NCI-H2171 (cell line): Measurements from ENCODE around the gene KRT8.

Source experiments
- DNase-seq: peaks from one replicate; lab custom pipeline; 2025; lab: John Stamatoyannopoulos, UW

KRT8 gene

DNA sequence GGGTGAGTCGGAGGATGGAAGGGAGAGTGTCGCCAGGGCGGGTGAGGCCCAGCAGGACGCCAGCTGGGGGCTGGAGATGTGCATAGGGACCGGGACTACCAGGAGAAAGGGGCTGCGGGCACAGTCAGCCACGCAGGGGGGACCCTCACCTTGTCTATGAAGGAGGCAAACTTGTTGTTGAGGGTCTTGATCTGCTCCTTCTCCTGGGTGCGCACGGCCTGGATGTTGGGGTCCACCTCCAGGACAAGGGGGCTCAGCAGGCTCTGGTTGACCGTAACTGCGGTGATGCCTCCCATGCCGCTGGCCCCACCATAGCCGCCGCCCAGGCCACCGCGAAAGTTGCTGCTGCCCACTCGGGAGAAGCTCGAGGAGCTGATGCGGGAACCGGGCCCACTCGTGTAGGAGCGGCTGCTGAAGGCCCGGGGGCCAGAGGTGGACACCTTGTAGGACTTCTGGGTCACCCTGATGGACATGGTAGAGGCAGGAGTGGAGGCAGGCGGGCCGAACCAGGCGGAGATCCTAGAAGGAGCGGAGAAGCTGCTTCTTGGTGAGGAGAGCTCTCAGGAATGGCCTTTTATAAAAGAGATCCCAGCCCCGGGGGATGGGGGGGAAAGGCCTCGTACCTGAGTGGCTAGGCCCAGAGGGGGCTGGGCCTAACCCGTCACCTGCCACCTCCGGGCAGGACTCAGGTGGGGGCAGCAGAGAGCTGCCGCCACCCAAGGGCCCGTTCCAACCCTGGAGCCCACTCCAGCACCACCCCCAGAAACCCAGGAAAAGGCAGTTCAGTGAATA is at the start of gene KRT8:
KRT8 (minus strand) TSS at position 568 of the 792 bp plus-strand sequence; CDS start at position 473, 95 bp downstream.
- peak; percentile 86 for DNase-seq

DNA sequence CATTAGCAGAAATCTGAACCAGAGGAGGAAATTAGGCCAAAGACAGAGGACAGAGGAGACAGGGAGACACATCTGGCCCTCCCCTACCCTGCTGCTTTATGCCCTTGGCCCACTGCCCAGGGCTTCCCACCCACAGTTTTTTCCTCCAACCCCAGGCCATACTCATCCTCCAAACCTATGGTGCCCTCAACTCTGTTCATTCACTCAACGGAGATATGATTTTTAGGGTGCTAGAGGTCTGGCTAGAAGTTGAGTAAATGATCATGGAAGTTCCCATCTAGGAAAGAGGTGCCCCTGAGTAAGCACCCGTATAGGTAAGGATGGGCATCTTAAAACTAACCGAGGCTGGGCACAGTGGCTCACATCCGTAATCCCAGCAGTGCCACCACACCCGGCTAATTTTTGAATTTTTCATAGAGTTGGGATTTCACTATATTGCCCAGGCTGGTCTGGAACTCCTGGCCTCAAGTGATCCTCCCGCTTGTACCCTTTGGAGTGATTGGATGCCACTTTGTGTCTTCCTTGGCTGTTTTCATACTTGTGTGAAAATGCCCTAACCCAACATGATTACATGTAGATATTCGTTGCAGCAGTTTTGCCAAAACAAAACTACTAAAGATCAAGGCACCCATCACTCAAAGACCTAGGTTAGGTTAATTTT is 48.4 kb upstream of the KRT8 start:
- no peak for DNase-seq

DNA sequence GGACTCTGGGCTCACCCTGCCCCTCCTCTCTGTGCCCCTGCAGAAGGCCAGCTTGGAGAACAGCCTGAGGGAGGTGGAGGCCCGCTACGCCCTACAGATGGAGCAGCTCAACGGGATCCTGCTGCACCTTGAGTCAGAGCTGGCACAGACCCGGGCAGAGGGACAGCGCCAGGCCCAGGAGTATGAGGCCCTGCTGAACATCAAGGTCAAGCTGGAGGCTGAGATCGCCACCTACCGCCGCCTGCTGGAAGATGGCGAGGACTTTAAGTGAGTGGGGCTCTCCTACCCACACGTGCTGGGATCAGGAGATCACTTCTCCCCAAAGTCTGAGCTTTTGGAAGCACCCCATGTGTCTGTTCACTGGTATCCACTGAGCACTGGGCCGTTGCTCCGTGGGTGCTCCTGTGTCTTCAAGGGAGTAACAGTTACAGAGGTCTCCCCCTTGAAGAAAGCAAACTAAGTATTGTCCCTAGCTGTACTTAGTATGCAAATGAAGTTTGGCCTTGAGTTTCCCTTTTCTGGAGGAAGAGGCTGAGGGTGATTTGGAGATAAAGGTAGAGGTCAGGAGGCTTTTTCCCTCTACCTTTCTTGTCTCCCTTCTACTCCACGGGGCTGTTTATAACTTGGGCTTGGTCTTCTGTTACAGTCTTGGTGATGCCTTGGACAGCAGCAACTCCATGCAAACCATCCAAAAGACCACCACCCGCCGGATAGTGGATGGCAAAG is 47.4 kb upstream of the KRT8 start:
- no peak for DNase-seq

DNA sequence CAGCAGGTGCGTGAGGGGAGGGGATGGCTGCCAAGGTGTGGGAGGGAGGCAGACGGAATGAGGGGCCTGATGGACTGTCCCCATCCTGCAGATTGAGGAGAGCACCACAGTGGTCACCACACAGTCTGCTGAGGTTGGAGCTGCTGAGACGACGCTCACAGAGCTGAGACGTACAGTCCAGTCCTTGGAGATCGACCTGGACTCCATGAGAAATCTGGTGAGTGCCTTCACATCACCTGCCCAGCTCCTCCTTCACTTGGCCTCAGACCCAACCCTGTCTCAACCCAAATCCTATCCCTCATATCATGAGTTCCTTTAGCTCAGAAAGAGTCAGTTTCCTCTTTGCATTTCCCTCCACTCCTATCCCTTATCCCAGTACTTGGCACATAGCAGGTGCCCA is 46.8 kb upstream of the KRT8 start:
- DNase-seq: no peak

DNA sequence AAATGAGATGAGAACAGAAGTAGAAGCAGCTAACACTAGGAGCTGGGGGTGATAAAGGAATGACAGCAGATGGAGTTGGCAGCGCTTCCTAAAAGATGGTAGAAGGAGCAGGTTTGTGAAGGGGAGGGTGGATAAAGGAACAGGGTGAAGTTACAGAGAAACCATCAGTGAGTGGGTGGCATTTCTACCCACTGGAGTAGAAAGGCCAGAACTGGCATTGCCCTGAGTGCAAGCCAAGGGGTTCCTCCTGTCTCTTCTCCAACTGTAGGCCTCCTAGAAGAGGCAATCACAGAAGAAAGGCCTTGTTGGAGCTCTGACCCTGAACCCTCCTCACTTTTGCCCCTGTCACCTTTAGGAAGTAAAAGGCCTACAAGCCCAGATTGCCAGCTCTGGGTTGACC is 46.2 kb upstream of the KRT8 start:
- DNase-seq: no peak

DNA sequence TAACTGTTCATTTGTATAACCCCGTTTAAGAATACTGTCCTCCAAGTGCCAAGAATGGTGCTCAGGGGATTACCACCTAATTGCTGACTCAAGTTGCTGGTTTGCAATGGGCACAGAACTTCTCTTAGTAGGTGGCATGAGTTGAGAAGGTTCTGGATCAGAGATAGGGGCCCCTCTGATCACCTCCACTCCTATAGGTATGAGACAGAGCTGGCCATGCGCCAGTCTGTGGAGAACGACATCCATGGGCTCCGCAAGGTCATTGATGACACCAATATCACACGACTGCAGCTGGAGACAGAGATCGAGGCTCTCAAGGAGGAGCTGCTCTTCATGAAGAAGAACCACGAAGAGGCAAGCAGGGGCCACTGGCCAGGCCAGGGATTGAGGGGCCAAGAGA is 45.7 kb upstream of the KRT8 start:
- no peak for DNase-seq

DNA sequence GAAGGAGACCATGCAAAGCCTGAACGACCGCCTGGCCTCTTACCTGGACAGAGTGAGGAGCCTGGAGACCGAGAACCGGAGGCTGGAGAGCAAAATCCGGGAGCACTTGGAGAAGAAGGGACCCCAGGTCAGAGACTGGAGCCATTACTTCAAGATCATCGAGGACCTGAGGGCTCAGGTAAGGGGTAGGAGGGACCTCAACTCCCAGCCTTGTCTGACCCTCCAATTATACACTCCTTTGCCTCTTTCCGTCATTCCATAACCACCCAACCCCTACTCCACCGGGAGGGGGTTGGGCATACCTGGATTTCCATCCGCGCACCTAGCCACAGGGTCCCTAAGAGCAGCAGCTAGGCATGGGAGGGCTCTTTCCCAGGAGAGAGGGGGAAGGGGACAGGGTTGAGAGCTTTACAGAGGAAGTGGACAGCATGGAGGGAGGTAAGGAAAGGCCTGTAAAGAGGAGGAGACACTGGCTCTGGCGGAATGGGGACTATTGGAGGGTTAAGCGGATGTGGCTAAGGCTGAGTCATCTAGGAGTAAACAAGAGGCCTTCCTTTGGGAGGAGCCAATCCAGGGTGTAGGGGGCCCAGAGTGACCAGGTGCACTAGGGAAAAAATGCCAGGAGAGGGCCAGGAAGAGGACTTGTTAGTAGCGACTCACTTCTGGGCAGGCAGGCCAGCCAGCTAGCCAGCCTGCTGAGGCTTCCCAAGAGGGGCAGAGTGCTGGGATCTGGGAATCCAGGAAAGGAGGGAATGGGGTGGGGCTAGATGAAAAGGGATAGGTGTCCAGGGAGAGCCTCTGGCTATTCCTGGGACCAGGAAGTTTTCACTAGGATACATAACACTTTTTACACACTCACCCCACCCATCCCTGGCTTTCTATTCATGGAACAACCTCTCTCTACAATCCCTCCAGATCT is 44.8 kb upstream of the KRT8 start:
- no peak for DNase-seq

DNA sequence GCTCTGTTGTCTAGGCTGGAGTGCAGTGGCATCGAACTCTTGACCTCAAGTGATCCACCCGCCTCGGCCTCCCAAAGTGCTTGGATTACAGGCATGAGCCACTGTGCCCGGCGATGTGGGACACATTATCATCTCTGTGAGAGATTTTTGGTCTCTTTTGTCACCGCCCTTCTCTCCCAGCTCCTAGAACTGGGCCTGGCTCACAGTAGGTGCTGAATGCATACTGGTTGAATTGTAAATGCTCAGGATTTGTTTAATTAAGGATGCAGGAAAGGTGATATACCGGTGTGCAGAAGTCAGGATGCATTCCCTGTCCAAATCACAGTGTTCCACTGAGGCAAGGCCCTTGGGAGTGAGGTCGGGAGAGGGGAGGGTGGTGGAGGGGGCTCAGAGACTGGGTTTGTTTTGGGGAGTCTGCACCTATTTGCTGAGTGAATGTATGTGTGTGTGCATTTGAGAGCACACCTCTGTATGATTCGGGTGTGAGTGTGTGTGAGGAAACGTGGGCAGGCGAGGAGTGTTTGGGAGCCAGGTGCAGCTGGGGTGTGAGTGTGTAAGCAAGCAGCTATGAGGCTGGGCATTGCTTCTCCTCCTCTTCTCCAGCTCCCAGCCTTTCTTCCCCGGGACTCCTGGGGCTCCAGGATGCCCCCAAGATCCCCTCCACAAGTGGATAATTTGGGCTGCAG is 43.0 kb upstream of the KRT8 start:
- DNase-seq: no peak

DNA sequence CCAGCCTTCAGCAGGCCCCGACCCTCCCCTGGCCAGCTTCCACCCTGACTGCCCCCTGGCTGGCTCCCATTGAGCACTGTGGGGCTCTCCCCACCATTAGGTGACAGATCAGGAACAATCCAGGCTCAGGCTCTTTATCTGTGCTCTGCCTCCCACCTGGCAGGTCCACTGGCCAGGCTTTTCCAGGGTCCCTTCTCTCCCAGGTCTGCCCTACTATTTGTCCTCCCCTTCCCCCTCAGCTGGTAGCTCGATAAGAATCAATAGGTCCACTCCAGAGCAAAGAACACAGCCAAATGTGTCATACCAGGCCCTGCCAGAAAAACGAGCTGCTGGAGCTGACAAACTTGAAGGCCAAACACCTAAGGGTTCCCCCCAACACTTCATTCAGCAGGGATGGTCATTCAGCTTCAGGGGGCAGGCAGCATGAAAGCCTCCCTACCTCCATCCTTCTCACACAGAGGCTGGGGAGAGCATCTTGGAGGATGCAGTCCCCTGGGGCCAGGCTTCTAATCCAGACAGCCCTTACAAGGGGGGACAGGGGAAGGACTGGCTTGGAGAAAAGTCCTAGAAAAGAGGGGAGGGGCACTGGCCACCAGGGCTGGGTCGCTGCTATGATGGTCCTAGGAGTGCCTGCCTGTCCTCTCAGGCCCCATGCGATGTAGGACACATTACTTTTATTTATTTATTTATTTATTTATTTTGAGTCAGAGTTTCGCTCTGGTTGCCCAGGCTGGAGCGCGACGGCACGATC is 42.1 kb upstream of the KRT8 start:
- no peak for DNase-seq

DNA sequence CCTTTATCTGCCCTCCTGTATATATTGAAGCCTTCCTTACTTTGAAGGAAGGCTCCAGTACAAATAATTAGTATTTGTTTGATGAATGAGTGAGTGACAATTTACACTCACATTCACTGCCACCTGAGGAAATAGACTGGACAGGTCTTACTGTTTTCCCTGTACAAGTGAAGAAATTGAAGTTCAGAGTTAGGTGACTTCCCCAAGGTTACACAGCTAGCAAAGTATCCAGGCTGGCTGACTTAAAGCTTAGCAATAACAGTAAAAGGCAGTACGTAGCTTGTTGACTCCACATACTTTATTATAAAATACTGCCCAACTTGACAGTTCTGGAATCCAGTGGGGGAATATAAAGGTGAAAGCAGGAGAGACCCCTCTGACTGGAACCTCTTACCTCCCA is 41.5 kb upstream of the KRT8 start:
- no peak for DNase-seq

DNA sequence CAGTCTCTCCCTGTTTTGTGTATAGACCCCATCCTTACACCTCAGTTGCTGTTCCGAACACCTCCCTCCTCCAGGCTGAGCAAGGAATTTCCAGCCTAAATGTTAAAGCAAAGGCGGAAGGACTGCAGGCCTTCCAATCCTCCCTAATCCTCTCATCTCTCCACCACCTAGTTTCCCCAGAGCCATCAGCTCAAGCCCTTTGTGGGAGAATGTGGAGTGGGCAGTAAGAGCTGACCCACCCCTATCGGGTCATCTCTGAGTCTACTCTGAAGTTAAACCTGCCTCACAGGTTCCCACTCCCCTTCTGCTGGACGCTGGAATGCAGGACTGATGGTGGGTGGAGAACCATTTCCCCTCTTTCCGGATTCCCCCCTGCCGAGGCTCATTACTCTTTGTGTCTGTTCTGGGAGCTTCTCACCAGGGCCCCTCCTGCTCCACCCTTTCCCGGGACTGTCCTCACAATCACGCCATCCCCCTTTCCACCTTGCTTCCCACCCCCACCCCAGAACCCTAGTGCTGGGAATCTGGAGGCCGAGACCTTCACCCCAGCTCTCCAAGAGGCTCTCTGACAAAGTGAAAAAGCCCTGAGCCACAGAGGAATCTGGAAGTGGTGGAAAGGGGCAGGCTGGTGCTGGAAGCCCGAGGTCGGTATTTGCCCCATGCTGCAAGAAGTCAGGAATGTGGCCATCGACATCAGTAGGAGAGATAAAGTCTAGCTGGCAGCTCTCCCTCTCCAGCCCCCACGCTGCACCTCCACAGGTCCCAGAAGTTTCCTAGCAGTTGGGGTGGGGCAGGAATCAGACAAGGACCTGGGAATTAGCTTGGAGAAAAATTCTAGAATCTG is 40.7 kb upstream of the KRT8 start:
- no peak for DNase-seq

DNA sequence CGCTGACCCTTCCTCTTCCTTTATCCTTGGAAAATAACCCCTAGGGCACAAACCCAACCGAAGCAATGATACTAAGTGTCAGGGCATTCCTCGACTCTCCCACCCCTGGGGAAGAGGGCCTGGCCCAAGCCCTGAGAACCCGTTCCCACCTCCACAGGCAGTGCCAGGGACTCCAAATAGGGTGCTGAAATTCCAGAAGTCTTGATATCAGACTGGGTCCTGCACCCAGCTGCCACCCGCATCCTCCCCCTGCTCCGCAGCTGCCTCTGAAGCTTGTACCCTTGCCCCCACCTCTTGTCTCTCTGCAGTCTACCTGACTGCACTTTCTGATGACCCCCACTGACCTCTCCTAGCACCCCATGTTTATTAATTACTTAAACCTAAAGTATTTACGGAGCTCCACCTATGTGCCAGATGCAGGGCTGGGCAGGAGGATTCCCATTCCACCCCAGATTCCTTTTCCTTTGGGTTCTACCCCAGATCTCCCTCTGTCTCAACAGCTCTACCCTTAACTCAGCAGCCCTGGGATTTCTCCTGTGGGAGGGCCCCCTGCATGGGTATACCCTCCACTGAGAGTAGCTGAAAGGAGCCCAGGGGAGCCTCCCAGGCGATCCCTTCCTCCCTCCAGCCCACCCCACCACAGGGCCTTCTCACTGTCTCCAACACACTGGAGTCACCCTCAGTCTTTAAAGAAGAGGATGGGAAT is 40.0 kb upstream of the KRT8 start:
- no peak for DNase-seq

DNA sequence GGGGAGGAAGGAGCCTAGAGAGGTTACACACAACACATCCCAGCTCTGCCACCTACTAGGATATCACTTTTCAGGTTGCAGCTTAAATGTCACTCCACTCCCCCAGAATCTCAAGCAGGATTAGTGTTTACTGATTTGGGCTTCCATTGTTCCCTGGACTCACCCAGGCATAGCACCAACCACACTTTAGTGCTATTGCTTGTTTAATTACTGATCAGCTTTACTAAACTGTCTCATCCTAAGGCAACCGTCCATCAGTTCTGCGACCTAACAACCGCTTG is 38.0 kb upstream of the KRT8 start:
- no peak for DNase-seq

DNA sequence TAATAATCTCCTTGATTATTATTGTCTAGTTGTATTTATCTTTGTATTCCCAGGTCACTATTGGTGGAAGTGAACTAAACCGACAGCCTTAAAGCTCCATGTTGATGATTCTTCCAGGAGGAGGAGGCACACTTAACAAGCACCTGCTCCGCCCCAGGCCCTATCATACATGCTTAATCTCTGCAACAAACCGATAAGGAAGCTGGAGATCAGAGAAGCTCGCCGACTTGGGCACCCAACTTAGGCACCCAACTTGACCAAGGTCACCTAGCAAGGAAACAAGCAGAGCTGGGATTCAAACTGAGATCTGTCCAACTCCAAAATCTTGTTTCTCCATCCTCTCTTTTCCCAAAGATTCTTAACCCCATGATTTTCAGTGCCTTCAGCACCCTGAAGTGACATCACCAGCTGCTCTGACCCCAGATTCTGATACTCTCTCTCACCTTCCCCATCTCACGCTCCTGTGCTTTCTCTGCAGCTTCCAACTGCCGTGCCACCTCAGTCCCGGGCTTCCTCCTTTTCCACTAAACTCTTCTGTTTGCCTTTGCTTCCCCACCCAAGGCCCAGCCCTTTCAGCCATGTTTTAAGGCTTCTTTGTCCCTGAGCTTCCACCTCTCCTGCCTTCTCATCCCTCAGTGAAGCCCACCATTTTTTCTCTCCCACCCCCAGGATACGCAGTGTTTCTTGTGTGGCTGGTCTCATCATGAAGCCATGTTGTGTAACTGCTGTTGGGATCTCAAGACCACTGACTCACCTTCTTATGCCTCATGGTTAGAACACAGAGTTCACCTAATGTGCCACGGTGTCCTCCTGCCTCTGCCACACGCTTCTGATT is 37.4 kb upstream of the KRT8 start:
- DNase-seq: no peak

DNA sequence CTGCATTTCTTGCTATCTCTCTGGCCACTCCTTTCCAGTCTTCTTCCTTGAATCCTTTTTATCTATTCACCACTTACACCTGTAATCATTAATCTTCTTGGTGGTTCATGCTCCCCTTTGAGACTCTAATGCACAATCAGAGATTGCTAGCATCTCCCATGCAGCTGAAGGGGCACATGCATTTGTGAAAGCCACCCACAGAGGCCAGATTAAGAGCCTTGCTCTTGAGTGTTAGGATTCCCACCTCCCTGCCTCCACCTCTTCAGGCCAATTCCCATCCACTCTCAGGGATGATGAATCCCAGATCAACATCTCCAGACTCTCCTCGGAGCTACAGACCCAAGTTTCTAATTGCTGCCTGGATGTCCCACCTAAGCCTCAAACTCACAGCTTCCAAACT is 24.7 kb upstream of the KRT8 start:
- no peak for DNase-seq

DNA sequence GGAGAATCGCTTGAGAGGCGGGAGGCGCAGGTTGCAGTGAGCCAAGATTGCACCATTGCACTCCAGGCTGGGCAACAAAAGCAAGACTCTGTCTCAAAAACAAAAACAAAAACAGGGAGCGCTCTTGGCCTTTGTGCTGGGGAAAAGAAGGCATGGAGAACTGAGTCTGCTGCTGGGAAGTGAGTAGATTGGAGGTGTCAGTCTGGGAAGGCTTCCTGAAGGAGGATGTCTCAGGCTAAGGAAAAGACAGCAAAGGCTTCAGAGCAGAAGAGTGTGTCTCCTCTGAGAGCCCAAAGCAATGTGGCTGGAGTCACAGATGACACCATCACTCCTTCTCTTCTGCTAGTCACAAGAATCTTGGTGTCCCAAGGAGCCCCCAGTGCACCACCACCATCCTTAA is 23.1 kb upstream of the KRT8 start:
- no peak for DNase-seq

DNA sequence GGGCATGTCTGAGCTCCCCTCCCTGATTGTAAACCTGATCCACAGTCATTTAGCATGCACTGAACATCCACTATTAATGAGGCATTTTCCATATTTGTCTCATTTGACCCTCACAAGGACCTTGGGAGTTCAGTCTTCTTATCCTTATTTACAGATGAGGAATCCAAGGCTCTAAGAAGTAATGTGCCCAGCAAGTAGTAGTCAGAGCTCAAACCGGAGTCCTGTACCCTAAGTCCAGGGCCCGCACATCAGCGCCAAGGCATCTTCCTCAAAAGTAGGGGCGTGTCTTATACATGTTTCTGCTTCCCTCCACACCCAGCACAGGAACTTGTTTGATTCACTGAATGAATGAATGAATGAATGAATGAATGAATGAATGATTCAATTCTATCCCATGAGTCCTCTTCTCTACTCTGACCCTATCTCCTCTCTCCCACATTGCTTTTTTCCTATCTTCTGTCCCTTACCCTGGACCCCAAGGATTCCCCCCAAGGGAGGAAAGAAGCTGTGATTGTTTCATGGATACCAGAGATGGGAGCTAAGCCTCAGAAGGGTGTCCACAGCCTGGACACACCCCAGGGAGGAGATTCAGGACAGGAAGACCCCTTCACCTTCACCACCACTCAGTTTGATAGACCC is 21.8 kb upstream of the KRT8 start:
- DNase-seq: no peak
